ENCODE results near the gene RPL37.
A peak's percentile ranks its signal among the peaks of the same experiment; 100 is the strongest.
"Not testable (repeated sequence)": the region's sequence is repeated elsewhere in the genome, so short reads cannot be mapped to it uniquely, and the experiment has no call there.

Gene RPL37

DNA sequence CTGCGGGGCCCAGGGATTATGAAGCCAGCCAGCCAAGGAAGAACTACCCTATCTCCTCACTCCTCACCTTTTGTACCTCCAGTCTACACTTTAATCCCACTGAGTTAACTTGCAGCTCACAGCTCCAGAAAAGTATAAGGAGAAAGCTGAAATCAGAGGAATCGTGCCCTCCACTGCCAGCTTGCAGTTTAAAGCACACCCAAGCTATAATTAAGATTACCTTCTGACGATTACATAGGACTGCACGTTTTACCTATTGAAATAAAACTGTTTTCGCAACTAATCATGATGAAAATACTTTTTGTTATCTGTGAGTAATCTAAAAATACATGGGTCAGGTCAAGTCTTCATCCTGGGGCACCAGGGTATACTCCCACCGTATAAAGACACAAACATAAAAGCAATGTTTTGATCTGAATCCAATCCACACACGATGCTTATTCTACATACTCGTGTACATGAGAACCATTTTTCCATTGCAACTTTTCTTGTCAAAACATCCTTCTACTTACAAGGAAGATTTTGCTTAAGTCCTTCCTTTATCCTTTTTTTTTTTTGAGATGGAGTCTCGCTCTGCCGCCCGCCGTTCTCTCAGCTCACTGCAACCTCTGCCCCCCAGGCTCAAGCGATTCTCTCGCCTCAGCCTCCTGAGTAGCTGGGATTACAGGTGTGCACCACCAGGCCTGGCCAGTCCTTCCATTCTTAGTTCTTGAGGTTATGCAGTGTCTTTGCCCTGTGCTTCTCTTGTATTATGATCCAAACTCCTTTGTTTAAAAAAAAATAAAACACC lies 7.6 kb downstream of the RPL37 start:
- no peaks in the 10 kb centered on the region for H3K9me3 ChIP-seq (ENCODE audit: control insufficient read depth in 2 of 2, low read length in 2 of 2)
- no peaks in the 10 kb centered on the region for H3K4me1 ChIP-seq (ENCODE audit: control insufficient read depth in 2 of 2, insufficient read depth in 2 of 2, low read length in 2 of 2)
- no peak overlapping the region for H3K27ac ChIP-seq (ENCODE audit: low read depth in 2 of 2, low read length in 2 of 2)
- H3K9ac ChIP-seq (ENCODE audit: low read depth in 1 of 2, low read length in 2 of 2), result no peak overlapping the region
- H3K27me3 ChIP-seq (ENCODE audit: control insufficient read depth in 2 of 2, insufficient read depth in 2 of 2, low read length in 2 of 2), result no peaks in the 10 kb centered on the region
- peaks cover 46 to 57% of the 10 kb centered on the region in 2 donors for H3K36me3 ChIP-seq (ENCODE audit: control insufficient read depth in 2 of 2, insufficient read depth in 2 of 2, low read length in 2 of 2)
- no peak overlapping the region for H3K4me3 ChIP-seq (ENCODE audit: low read length in 2 of 2)

DNA sequence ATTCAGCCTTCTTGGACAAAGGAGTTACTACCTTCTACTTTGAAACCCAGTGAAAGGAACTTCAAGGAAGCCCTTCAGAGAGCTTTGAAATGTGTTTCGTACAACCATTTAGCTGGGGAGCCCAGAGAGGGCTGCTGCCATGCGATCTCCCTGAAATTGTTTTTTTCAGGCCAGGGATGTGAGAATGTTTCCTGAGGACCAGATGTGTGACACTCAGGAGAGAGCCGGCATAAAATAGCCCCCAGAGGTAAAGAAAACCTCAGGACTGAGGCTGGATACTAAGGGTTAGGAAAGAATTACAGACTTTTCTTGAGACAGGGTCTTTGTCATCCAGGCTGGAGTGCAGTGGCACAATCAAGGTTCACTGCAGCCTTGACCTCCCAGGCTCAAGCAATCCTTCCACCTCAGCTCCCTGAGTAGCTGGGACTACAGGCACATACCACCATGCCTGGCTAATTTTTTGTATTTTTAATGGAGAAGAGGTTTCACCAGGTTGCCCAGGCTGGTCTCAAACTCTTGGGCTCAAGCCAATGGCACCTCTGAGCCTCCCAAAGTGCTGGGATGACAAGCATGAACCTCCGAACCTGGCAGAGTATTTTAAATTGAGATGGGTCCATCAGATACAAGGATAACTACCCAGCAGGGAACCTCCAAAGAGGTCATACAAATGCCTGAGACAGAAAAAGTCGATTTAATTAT lies 8.4 kb downstream of the RPL37 start:
- peaks cover 39 to 50% of the 10 kb centered on the region in 2 donors for H3K36me3 ChIP-seq (ENCODE audit: control insufficient read depth in 2 of 2, insufficient read depth in 2 of 2, low read length in 2 of 2)
- H3K27me3 ChIP-seq (ENCODE audit: control insufficient read depth in 2 of 2, insufficient read depth in 2 of 2, low read length in 2 of 2), result no peaks in the 10 kb centered on the region
- no peak overlapping the region for H3K27ac ChIP-seq (ENCODE audit: low read depth in 2 of 2, low read length in 2 of 2)
- no peak overlapping the region for H3K4me3 ChIP-seq (ENCODE audit: low read length in 2 of 2)
- no peaks in the 10 kb centered on the region for H3K4me1 ChIP-seq (ENCODE audit: control insufficient read depth in 2 of 2, insufficient read depth in 2 of 2, low read length in 2 of 2)
- no peaks in the 10 kb centered on the region for H3K9me3 ChIP-seq (ENCODE audit: control insufficient read depth in 2 of 2, low read length in 2 of 2)
- no peak overlapping the region for H3K9ac ChIP-seq (ENCODE audit: low read depth in 1 of 2, low read length in 2 of 2)

DNA sequence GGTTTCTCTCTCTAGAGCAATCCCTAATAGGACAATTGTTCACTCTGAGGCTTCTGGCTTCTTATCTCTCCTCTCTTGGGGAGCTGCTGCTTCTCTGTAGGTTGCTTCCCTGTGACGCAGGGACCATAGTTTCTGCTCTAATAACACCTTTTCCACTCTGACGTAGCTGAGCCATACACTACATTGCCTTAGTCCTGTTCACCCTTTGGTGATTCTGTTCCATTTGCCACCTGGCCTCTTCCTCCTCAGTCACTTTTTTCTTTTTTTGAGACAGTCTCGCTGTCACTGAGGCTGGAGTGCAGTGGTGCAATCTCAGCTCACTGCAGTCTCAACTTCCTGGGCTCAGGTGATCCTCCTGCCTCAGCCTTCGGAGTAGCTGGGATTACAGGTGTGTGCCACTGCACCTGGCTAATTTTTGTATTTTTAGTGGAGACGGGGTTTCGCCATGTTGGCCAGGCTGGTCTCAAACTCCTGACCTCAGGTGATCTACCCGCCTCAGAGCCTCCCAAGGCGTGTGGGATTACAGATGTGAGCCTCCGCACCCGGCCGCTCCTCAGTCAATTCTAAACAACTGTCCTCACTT lies 9.5 kb downstream of the RPL37 start:
- not testable (repeated sequence) for H3K4me1 ChIP-seq (ENCODE audit: control insufficient read depth in 2 of 2, insufficient read depth in 2 of 2, low read length in 2 of 2); H3K9ac ChIP-seq (ENCODE audit: low read depth in 1 of 2, low read length in 2 of 2); H3K27ac ChIP-seq (ENCODE audit: low read depth in 2 of 2, low read length in 2 of 2); H3K9me3 ChIP-seq (ENCODE audit: control insufficient read depth in 2 of 2, low read length in 2 of 2); H3K4me3 ChIP-seq (ENCODE audit: low read length in 2 of 2); H3K27me3 ChIP-seq (ENCODE audit: control insufficient read depth in 2 of 2, insufficient read depth in 2 of 2, low read length in 2 of 2)
- peaks cover 28 to 39% of the 10 kb centered on the region in 2 donors for H3K36me3 ChIP-seq (ENCODE audit: control insufficient read depth in 2 of 2, insufficient read depth in 2 of 2, low read length in 2 of 2)

DNA sequence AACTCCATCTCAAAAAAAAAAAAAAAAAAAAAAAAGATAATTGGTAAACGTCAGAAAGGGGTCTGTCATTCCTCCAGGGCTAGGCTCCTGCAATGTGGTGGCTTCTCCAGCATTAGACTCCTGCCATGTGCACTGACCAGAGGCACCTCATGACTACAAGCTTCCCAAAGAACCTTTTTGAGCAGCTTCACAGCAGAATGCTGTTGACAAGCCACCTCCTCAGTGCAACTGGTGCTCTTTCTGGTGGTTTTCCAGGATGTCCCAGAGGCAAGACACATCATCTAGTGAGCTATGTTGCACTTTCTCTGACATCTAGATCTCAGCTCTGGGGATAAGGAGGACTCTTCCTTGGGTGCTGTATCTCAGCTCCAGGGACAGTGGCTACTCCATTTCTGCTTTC lies 11.6 kb downstream of the RPL37 start:
- Histone ChIP-seq H3K4me1 (ENCODE audit: control insufficient read depth in 2 of 2, insufficient read depth in 2 of 2, low read length in 2 of 2) (no peaks in the 10 kb centered on the region), H3K9ac (ENCODE audit: low read depth in 1 of 2, low read length in 2 of 2) (no peak overlapping the region), H3K27ac (ENCODE audit: low read depth in 2 of 2, low read length in 2 of 2) (no peak overlapping the region), H3K4me3 (ENCODE audit: low read length in 2 of 2) (no peak overlapping the region), H3K9me3 (ENCODE audit: control insufficient read depth in 2 of 2, low read length in 2 of 2) (no peaks in the 10 kb centered on the region), H3K27me3 (ENCODE audit: control insufficient read depth in 2 of 2, insufficient read depth in 2 of 2, low read length in 2 of 2) (no peaks in the 10 kb centered on the region), H3K36me3 (ENCODE audit: control insufficient read depth in 2 of 2, insufficient read depth in 2 of 2, low read length in 2 of 2) (peaks cover 13 to 22% of the 10 kb centered on the region in 2 donors)

DNA sequence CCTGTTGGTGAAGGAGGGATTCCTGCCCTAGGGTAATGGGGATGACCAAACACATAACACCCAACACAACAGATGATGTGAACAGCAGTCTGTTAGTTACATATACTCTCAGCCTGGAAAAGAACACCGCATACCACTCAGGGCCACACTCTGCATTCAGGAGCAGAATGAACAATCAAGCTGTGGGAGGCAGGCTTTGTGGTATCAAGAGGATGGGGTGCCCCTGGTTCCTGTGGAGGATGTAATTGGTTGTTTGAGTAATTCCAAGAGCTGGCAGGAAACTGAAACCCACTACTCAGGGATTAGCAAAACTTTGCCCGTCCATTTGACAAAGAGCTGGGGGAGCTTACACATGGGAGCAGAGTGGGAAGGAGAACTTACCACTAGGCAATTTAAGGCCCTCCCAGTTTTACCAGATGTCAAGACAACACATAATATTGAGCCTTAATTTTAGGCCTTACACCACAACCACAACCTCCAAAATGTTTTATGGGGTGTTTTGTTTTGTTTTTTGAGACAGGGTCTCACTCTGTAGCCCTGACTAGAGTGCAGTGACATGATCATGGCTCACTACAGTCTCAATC lies 21.2 kb downstream of the RPL37 start:
- Histone ChIP-seq H3K36me3 (ENCODE audit: control insufficient read depth in 2 of 2, insufficient read depth in 2 of 2, low read length in 2 of 2) (no peaks in the 10 kb centered on the region), H3K4me3 (ENCODE audit: low read length in 2 of 2) (no peak overlapping the region), H3K27ac (ENCODE audit: low read depth in 2 of 2, low read length in 2 of 2) (no peak overlapping the region)

DNA sequence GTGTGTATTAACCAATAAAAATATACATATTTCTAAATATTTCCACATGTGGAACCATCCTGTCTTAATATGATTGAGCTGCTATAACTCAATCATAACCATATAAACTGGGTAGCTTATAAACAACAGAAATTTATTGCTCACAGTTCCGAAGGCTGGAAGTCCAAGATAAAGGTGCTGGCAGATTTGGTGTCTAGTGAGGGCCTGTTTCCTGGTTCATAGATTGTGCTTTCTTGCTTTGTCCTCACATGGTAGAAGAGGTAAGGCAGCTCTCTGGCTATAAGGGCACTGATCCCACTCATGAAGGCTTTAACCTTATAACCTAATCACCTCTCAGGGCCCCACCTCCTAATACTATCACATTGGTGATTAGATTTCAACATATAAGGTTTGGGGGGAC lies 22.9 kb downstream of the RPL37 start:
- Histone ChIP-seq H3K4me3 (ENCODE audit: low read length in 2 of 2) (no peak overlapping the region), H3K4me1 (ENCODE audit: control insufficient read depth in 2 of 2, insufficient read depth in 2 of 2, low read length in 2 of 2) (no peaks in the 10 kb centered on the region), H3K27ac (ENCODE audit: low read depth in 2 of 2, low read length in 2 of 2) (no peak overlapping the region), H3K36me3 (ENCODE audit: control insufficient read depth in 2 of 2, insufficient read depth in 2 of 2, low read length in 2 of 2) (no peaks in the 10 kb centered on the region), H3K9ac (ENCODE audit: low read depth in 1 of 2, low read length in 2 of 2) (no peak overlapping the region), H3K9me3 (ENCODE audit: control insufficient read depth in 2 of 2, low read length in 2 of 2) (no peaks in the 10 kb centered on the region), H3K27me3 (ENCODE audit: control insufficient read depth in 2 of 2, insufficient read depth in 2 of 2, low read length in 2 of 2) (no peaks in the 10 kb centered on the region)

More for the DNA sequence above, 21.2 kb downstream of the RPL37 start:
- Histone ChIP-seq H3K4me1 (ENCODE audit: control insufficient read depth in 2 of 2, insufficient read depth in 2 of 2, low read length in 2 of 2) (no peaks in the 10 kb centered on the region), H3K9me3 (ENCODE audit: control insufficient read depth in 2 of 2, low read length in 2 of 2) (no peaks in the 10 kb centered on the region), H3K27me3 (ENCODE audit: control insufficient read depth in 2 of 2, insufficient read depth in 2 of 2, low read length in 2 of 2) (no peaks in the 10 kb centered on the region), H3K9ac (ENCODE audit: low read depth in 1 of 2, low read length in 2 of 2) (no peak overlapping the region)

DNA sequence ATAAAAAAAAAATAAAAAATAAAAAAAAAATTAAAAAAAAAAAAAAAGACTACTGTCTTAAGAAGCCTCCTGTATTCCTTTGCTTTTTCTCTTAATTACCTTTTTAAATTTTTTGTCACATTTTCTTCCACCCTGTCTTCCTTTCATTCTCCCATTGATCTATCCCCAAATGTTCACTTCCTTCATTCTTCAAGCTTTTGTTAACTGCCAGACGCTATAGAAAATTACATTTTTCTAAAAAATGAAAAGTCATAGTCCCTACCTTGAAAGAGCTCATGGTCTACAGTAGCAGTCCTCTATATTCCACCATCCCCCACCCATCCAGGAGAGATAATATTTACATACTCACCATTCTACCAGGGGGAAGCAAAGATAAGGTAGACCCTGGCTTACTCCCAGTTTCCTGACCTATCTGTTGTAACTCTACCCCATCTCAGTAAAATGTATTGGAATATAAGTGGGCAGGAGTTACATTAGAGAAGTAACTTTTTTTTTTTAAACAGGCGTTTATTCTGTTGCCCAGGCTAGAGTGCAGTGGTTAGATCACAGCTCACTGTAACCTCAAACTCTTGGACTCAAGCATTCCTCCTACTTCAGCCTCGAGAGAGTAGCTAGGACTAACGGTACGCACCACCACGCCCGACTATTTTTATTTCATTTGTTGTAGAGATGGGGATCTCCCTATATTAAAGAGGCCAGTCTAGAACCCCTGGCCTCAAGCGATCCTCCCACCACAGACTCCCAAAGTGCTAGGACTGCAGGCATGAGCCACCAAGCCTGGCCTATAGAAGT lies 33.1 kb downstream of the RPL37 start:
- no peak overlapping the region for H3K27ac ChIP-seq (ENCODE audit: low read depth in 2 of 2, low read length in 2 of 2)
- H3K36me3 ChIP-seq (ENCODE audit: control insufficient read depth in 2 of 2, insufficient read depth in 2 of 2, low read length in 2 of 2), result no peaks in the 10 kb centered on the region
- H3K4me1 ChIP-seq (ENCODE audit: control insufficient read depth in 2 of 2, insufficient read depth in 2 of 2, low read length in 2 of 2), result peaks cover 3 to 6% of the 10 kb centered on the region in 2 donors
- H3K9ac ChIP-seq (ENCODE audit: low read depth in 1 of 2, low read length in 2 of 2), result no peak overlapping the region
- no peaks in the 10 kb centered on the region for H3K9me3 ChIP-seq (ENCODE audit: control insufficient read depth in 2 of 2, low read length in 2 of 2)
- no peaks in the 10 kb centered on the region for H3K27me3 ChIP-seq (ENCODE audit: control insufficient read depth in 2 of 2, insufficient read depth in 2 of 2, low read length in 2 of 2)
- no peak overlapping the region for H3K4me3 ChIP-seq (ENCODE audit: low read length in 2 of 2)

DNA sequence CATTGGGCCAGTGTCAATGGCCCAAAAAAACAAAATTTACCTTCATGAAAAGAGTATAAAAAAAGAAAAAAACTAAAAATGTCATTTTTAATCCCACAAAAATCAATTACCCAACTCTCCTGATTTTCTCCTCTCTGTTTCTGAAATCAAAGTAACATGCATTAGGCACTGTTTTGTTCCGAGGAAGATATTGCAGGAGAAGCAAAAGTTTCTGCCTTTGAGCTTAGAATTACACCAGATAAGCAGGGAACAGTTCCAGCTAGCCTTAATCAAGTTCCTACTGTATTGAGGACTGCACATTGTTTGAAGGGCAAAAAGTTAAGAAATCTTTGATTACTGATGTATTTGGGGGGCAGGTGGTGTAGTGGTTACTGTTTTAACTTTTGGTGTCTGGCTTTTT lies 35.8 kb downstream of the RPL37 start:
- no peaks in the 10 kb centered on the region for H3K36me3 ChIP-seq (ENCODE audit: control insufficient read depth in 2 of 2, insufficient read depth in 2 of 2, low read length in 2 of 2)
- no peak overlapping the region for H3K9ac ChIP-seq (ENCODE audit: low read depth in 1 of 2, low read length in 2 of 2)
- H3K27me3 ChIP-seq (ENCODE audit: control insufficient read depth in 2 of 2, insufficient read depth in 2 of 2, low read length in 2 of 2), result no peaks in the 10 kb centered on the region
- H3K4me1 ChIP-seq (ENCODE audit: control insufficient read depth in 2 of 2, insufficient read depth in 2 of 2, low read length in 2 of 2), result peaks cover 14% of the 10 kb centered on the region in 2 donors
- no peak overlapping the region for H3K4me3 ChIP-seq (ENCODE audit: low read length in 2 of 2)
- H3K27ac ChIP-seq (ENCODE audit: low read depth in 2 of 2, low read length in 2 of 2), result no peak overlapping the region
- no peaks in the 10 kb centered on the region for H3K9me3 ChIP-seq (ENCODE audit: control insufficient read depth in 2 of 2, low read length in 2 of 2)

DNA sequence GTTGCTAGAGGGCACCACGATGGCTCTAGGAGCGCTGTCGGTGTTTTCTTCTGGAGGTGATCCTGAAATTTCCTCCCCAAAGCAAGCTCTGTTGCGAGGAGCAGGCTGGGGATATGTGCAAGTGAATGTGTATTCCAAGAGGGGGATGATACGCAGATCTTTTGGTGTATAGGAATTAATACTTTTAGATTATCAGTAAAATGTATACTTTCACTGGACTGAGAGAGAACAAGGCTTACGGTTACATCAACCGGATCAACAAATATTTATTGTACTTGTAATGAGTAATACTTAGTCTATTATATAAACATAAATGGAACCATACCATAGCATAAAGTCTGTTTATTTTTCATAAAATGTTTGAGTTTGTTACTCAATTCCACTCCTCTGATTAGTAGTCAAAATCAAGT lies 36.2 kb downstream of the RPL37 start:
- peak overlapping the region; percentile 83 to 90 for H3K9ac ChIP-seq (ENCODE audit: low read depth in 1 of 2, low read length in 2 of 2)
- H3K27ac ChIP-seq (ENCODE audit: low read depth in 2 of 2, low read length in 2 of 2), result peak overlapping the region; percentile 75 to 85
- H3K9me3 ChIP-seq (ENCODE audit: control insufficient read depth in 2 of 2, low read length in 2 of 2), result no peaks in the 10 kb centered on the region
- no peaks in the 10 kb centered on the region for H3K27me3 ChIP-seq (ENCODE audit: control insufficient read depth in 2 of 2, insufficient read depth in 2 of 2, low read length in 2 of 2)
- no peaks in the 10 kb centered on the region for H3K36me3 ChIP-seq (ENCODE audit: control insufficient read depth in 2 of 2, insufficient read depth in 2 of 2, low read length in 2 of 2)
- peaks cover 14% of the 10 kb centered on the region in 2 donors for H3K4me1 ChIP-seq (ENCODE audit: control insufficient read depth in 2 of 2, insufficient read depth in 2 of 2, low read length in 2 of 2)
- peak overlapping the region; percentile 90 to 100 for H3K4me3 ChIP-seq (ENCODE audit: low read length in 2 of 2)
